Stimulated activated CD4-positive, alpha-beta T cell treated with anti-CD3 and anti-CD28 coated beads, Interleukin-2, amount 100 ng/mL, for 4 hours (primary cell): Measurements from ENCODE around the gene KRTCAP3.
"Not testable (repeated sequence)": the region's sequence is repeated elsewhere in the genome, so short reads cannot be mapped to it uniquely, and the experiment has no call there.

Experiments
- DNase-seq: peaks from one replicate; pipeline ENCODE4 v3.0.0-alpha.2; 2020; ENCODE audit warnings: low read depth

Gene KRTCAP3

GRCh38 chr2:27441958-27442919 is at the start of gene KRTCAP3:
Gene KRTCAP3 (plus strand): TSS chr2:27442381. CDS start chr2:27442413, 32 bp downstream.
- DNase-seq: no peak

DNA sequence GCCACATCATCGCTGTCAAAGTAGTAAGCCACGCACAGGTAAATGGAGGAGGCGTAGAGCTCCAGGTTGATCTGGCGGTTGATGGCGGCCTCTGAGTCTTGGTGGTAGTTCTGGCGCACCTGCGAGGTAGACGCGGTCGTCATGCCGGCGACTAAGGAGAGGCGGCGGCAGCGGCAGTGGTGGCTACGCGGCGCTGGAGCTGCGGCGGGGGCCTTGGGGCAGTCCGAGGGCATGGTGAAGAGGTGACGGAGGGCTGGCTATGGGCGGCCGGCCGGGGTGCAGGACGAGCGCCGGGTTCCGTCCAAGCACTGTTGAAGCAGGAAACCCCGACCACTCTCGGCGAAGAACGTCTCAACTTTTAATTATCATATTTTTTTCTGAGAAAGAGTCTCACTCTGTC is 49.0 kb upstream of the KRTCAP3 start:
- no peak for DNase-seq

- no peak for DNase-seq
Measured at GRCh38 chr2:27398962-27399361, 43.2 kb upstream of the KRTCAP3 start.

- no peak for DNase-seq
Measured at GRCh38 chr2:27400348-27401135, 41.6 kb upstream of the KRTCAP3 start.

GRCh38 chr2:27407798-27408491 is 34.2 kb upstream of the KRTCAP3 start:
- DNase-seq: no peak

DNA sequence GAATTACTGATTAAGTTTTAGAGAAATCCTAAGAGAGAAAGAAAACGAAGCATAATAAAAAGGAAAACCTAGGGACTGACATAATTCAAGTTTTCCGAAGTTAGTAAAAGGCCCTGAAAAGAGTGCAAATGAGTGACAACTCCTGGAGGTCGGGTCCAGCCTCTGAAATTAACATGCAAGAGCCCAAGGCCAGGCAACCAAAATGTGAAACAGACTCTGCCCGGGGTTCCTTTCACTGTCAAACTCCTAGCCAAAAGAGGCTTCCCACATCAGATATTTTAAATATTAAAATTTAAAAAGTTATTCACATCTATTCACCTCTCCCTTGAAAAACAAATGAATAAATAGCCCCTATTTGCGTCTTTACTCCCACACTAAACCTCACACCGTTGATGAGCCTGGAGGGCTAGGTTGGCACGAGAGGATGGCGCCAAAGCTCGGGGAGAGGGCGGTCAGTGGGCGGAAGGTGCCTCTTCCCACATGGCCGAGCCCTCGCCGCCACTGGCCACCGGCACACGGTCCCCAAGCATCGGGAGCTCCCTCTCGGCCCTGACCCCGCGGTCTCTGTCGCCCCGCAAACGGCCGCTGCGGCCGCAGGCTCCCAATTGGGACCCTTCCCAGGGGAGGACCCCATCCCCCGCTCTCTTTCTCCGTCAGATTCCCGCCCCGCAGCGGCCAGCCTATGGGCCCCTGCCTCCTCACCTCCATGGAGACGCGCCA is 33.4 kb upstream of the KRTCAP3 start:
- no peak for DNase-seq

- DNase-seq: peak; percentile 93
Measured at GRCh38 chr2:27409321-27410073, 32.7 kb upstream of the KRTCAP3 start, which contains the start of gene PPM1G. Gene PPM1G (minus strand): TSS chr2:27409591. CDS start chr2:27409422, 169 bp downstream.

DNA sequence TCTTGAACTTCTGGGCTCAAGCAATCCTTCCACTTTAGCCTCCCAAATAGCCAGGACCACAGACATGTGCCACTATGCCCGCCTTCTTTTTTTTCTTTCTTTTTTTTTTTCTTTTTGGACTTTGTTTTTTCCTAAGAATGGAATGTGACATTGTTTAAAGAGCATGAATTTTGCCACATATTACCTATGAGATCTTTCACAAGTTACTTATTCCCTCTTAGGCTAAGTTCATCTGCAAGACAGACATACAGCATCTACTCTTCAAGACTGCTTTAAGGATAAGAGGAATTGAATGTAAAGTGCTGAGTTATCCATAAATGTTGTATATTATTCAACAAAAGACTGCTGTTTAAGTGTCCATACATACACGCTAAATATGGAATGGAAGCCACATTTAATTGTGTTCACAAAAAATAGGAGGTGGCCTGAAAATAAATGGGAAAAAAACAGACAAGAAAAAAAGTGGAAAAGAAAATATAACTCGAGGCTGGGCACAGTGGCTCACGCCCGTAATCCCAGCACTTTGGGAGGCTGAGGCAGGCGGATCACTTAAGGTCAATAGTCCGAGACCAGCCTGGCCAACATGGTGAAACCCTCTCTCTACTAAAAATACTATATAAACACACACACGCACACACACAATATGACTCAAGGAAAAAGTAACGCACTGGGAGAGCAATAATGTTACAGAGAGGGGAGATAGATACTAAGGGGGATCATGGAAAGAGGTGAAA is 29.6 kb upstream of the KRTCAP3 start:
- no peak for DNase-seq

- no peak for DNase-seq
Measured at GRCh38 chr2:27416151-27416550, 26.0 kb upstream of the KRTCAP3 start.

DNA sequence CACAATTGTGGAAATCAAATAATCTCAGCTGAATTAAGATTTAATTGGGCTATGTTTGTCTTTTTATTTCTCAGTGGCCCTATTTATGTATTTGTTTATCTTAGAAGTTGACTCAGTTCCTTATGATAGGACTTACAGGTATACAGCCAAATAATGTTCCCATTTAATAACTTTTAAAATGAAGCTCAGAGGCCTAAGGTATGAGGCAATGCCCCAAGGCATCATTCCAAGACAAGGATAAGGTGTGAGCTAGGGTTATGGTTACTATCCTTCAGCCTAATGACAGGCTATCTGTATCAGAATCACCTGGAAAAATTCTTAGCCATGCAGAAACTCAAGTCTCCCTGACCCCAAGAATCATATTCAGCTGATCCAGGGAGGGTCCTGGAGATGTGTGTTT is 21.2 kb upstream of the KRTCAP3 start:
- DNase-seq: no peak

DNA sequence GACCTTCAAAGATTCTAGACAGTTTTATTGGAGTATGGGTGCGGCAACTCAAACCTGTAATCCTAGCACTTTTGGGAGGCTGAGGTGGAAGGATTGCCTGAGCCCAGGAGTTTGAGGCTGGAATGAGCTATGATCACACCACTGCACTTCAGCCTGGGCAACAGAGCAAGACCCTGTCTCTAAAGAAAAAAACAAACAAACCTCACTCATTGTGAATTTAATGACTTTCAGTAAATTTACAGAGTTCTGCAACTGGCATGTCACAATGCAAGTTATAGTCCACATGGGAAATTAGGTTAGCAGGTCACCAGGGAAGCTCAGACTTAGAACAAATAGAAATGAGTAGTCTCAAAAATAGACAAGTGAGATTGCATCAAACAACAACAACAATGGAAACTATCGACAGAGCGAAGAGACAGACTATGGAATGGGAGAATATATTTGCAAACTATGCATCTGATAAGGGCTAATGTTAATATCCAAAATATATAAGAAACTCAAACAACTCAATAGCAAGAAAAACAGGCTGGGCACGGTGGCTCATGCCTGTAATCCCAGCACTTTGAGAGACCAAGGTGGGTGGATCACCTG is 20.4 kb upstream of the KRTCAP3 start:
- no peak for DNase-seq

- no peak for DNase-seq
Measured at GRCh38 chr2:27422958-27423357, 19.2 kb upstream of the KRTCAP3 start.

DNA sequence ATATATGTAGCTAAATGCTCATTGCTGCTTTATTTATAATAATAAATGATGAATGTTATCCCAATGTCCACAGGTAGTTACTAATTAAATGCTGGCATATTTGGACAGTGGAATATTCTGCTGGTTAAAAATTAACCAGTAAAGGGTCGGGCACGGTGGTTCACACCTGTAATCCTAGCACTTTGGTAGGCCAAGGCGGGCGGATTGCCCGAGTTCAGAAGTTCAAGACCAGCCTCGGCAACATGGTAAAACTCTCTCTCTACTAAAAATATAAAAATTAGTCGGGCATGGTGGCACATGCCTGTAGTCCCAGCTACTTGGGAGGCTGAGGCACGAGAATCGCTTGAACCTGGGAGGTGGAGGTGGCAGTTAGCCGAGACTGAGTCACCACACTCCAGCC is 17.1 kb upstream of the KRTCAP3 start:
- not testable (repeated sequence) for DNase-seq

GRCh38 chr2:27427863-27428212 is 14.3 kb upstream of the KRTCAP3 start:
- no peak for DNase-seq

DNA sequence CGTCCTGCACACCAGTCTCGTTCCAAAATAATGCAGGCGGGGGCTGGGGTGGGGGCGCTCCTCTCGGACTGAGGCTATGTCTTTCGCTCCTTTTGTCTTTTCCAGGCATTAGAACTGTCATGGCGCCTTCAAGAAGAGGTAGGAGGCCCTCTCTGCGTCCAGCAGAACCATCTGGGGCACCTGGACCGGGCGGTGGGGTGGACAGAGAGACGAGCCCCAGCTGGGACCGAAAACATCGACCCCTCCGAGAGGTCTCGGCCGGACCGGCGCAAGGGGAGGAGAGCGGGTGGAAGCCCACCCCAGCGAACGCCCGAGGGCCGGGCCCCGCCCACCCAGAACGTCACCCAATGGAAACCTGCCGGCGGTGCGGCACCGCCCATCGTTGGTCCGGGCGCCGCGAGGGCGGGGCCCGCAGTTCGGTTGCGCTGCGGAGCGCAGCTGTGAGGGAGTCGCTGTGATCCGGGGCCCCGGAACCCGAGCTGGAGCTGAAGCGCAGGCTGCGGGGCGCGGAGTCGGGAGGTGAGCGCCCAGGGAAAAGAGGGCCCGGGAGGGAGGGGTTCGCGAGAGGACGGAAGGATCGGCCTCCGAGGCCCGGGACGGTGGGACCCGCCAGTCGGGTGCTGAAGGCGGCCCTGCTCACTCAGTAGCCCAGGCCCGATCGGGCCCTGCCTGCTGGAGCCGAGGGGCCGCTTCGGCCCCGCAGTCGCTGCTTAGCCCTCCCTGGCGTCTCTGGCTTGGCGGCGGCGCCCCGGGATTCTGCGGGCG is 13.8 kb upstream of the KRTCAP3 start, which contains the start of gene NRBP1:
NRBP1 (plus strand) TSS at position 419 of the 765 bp plus-strand sequence. CDS start 4,643 bp downstream, outside the sequence.
- peak; percentile 85 for DNase-seq

DNA sequence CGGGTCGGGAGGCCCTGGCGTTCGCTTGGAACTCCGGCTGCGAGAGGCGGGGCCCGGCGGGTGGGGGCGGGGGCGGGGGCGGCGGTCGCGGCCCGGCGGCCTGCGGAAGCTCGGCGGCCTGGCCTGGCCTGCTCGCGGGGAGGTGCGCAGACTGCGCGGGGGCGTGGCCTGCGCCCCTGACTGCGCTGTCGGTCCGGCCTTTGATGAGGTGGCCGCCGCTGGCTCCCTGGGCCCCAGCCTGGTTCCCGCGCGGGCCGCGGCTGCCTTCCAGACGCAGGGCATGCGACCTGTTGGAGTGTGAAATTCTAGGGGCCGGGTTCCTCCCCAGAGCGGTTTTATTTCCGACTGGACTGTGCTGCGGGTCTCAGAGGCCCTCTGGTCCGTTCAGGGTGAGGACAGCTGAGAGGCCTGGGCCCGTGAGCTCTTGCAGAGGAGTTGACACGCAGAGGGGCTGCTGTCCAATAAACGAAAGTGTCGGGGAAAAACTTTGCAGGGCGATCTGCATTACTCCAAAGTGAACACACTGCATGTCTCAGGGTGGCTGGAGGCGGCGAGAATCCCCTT is 13.1 kb upstream of the KRTCAP3 start:
- DNase-seq: peak; percentile 48

- DNase-seq: peak; percentile 30
Measured at GRCh38 chr2:27431395-27431794, 10.8 kb upstream of the KRTCAP3 start.

- DNase-seq: no peak
Measured at GRCh38 chr2:27435628-27436027, 6.6 kb upstream of the KRTCAP3 start.
